Measurements from ENCODE around the gene APLF. TPM values are rescaled to one million over a fixed set of nuclear protein-coding genes. Genes with fewer than 3 reads are reported as not detected.

APLF gene
- total and polyA plus RNA-seq, 2 of the 8 experiments (the other 6 are each of a cell fraction or from before 2014, with no cell fraction given) = 4.4 to 7.3 TPM

DNA sequence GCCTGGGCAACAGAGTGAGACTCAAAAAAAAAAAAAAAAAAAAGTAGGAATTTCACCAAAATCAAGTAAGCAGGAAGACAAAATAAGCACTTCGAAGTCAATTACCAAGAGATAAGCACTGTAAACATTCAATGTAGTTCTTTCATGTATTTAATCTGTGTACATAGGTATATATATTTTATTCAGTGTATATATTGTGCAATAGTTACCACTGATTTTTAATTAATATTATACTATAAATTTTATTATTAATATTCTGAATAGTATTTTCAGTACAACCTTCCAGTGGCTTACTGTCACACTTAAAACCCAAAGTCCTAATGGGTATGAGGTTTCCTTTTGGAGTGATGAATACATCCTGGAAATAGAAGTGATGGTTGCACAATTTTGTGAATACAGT is 9.1 kb downstream of the APLF start:
- no peak overlapping the region for H3K4me2 ChIP-seq (ENCODE audit: insufficient read depth in 1 of 2, low read depth in 2 of 2, low read length in 2 of 2)
- H3K79me1 ChIP-seq (ENCODE audit: low read depth, low read length) = no peaks in the 10 kb centered on the region; the same call in 1 of the 2 replicates
- H2BK5ac ChIP-seq (ENCODE audit: low read depth, low read length) = no peak overlapping the region
- FAIRE-seq = no peak
- CTCF ChIA-PET (ENCODE audit: partially characterized antibody) = interaction anchor here (1.3 to 3.0 kb wide), 5 partner anchors 10 to 117 kb away, joined by 3 to 13 read pairs (median 4); no protein-coding TSS in a partner anchor
- H2BK20ac ChIP-seq (ENCODE audit: low read length) = no peak overlapping the region
- no peak overlapping the region for H2BK12ac ChIP-seq (ENCODE audit: low read depth, low read length)
- no peak overlapping the region for H3K4me3 ChIP-seq (ENCODE audit: extremely low read depth in 1 of 4, insufficient read depth in 2 of 4, low read depth in 3 of 4, low read length in 4 of 4)
- H3K9ac ChIP-seq (replicated peaks in 1 of 4; ENCODE audit: extremely low read depth in 1 of 4, low read depth in 3 of 4, low read length in 3 of 4) = no peak overlapping the region
- no peak for TF ChIP-seq FOSL1 (IDR thresholded peaks at IDR 0.05; ENCODE audit: insufficient read depth, low read depth, low read length)
- no peak for TF ChIP-seq CHD2 (IDR thresholded peaks at IDR 0.05; ENCODE audit: low read length)
- TF ChIP-seq SUZ12 (IDR thresholded peaks at IDR 0.05; ENCODE audit: low read length) = no peak
- no peak for TF ChIP-seq SP1 (IDR thresholded peaks at IDR 0.05; ENCODE audit: low read depth, low read length)
- TF ChIP-seq RAD21 (IDR thresholded peaks at IDR 0.05 in 1 of 2, conservative IDR thresholded peaks at IDR 0.05 in 1 of 2; ENCODE audit: low read depth in 2 of 2, low read length in 2 of 2) = no peak
- TF ChIP-seq ASH2L (IDR thresholded peaks at IDR 0.05; ENCODE audit: low read length) = no peak
- TF ChIP-seq JUND (IDR thresholded peaks at IDR 0.05; ENCODE audit: low read length) = no peak
- TF ChIP-seq MAFK (IDR thresholded peaks at IDR 0.05; ENCODE audit: low read depth, low read length) = no peak
- TF ChIP-seq SIRT6 (IDR thresholded peaks at IDR 0.05; ENCODE audit: low read length) = no peak
- no peak for TF ChIP-seq POLR2AphosphoS5 (IDR thresholded peaks at IDR 0.05; ENCODE audit: low read depth, low read length)
- TF ChIP-seq YY1 (IDR thresholded peaks at IDR 0.05; ENCODE audit: low read depth, low read length) = no peak
- H3K4ac ChIP-seq (replicated peaks; ENCODE audit: insufficient read length, low read depth, low read length) = no peak overlapping the region
- H2BK120ac ChIP-seq (replicated peaks; ENCODE audit: low read depth, low read length) = no peak overlapping the region
- H2AFZ ChIP-seq (ENCODE audit: low read length) = no peak overlapping the region
- H4K20me1 ChIP-seq (replicated peaks in 1 of 2; ENCODE audit: control insufficient read depth in 1 of 2, insufficient read depth in 2 of 2, low read length in 2 of 2) = peaks cover 0 to 1% of the 10 kb centered on the region in 2 experiments
- no peaks in the 10 kb centered on the region for H3K4me1 ChIP-seq (replicated peaks in 1 of 4; ENCODE audit: control insufficient read depth in 3 of 4, insufficient read depth in 4 of 4, low read length in 3 of 4)
- no peak for DNase-seq (ENCODE audit: low read depth in 1 of 2, low spot score in 2 of 2)
- H3K36me3 ChIP-seq (ENCODE audit: control insufficient read depth in 2 of 4, insufficient read depth in 4 of 4, low read length in 3 of 4) = no peaks in the 10 kb centered on the region
- H3K23ac ChIP-seq (ENCODE audit: insufficient read length) = no peak overlapping the region
- H4K5ac ChIP-seq (ENCODE audit: insufficient read length, low read depth, low read length) = no peak overlapping the region
- no peak overlapping the region for H3K14ac ChIP-seq (ENCODE audit: insufficient read length)
- 86% methylated on average over 1 of the region's 1 CpG; no CpG with 5 or more reads in 1 of the 2 experiments for WGBS, 2 experiments (ENCODE audit: extremely low coverage in 1 of 2, insufficient coverage in 1 of 2, insufficient read length in 1 of 2, insufficient replicate concordance in 2 of 2, low coverage in 1 of 2, low lambda C conversion rate in 2 of 2, missing lambda C conversion rate in 1 of 2)
- H3K27ac ChIP-seq (ENCODE audit: low read depth, low read length) = no peak overlapping the region
- no peak overlapping the region for H3K56ac ChIP-seq (replicated peaks; ENCODE audit: insufficient read length, low read depth, low read length)
- no peak overlapping the region for H4K91ac ChIP-seq (replicated peaks; ENCODE audit: insufficient read length, low read length)
- POLR2A ChIA-PET (ENCODE audit: partially characterized antibody) = no interaction called here
- no peak overlapping the region for H3K18ac ChIP-seq (ENCODE audit: extremely low read depth, low read length)
- no peaks in the 10 kb centered on the region for H3K9me3 ChIP-seq (ENCODE audit: insufficient read depth in 2 of 2, low read depth in 1 of 2, low read length in 1 of 2)
- H3K27me3 ChIP-seq (replicated peaks in 1 of 4; ENCODE audit: control insufficient read depth in 3 of 4, extremely low read depth in 1 of 4, insufficient read depth in 3 of 4, low read length in 3 of 4) = no peaks in the 10 kb centered on the region
- no peak overlapping the region for H2BK15ac ChIP-seq (ENCODE audit: low read length)
- H2AK5ac ChIP-seq (ENCODE audit: low read depth, low read length) = no peak overlapping the region
- H4K8ac ChIP-seq (ENCODE audit: extremely low read depth, insufficient read depth, low read length) = no peak overlapping the region
- no peaks in the 10 kb centered on the region; a peak in 1 of 4 replicates for H3K79me2 ChIP-seq (ENCODE audit: control insufficient read depth in 1 of 2, insufficient read depth in 2 of 2, low read length in 2 of 2)
- H3K23me2 ChIP-seq (ENCODE audit: low read depth, low read length) = no peaks in the 10 kb centered on the region
